Naive thymus-derived CD4-positive, alpha-beta T cell (primary cell): ENCODE measurements around the gene PDGFD. TPM values are rescaled to one million over a fixed set of nuclear protein-coding genes. Genes with fewer than 3 reads are reported as not detected.

ENCODE experiments used
- ATAC-seq: fragments of 150-1000 bp; cut with Tn5 transposase; 2 replicates; pipeline ENCODE4 v1.10.0; 2021; ENCODE audit warnings: mild to moderate bottlenecking, moderate library complexity
- CTCF ChIA-PET: fragments of 350-600 bp; sonication (Branson Sonifier 250); formaldehyde crosslinking; loops from one replicate; lab custom pipeline; 2021; ENCODE audit warnings: antibody characterized with exemption; lab: Charles Lee
- POLR2A ChIA-PET: fragments of 350-600 bp; sonication (Branson Sonifier 250); formaldehyde crosslinking; loops from one replicate; lab custom pipeline; 2021; ENCODE audit warnings: antibody characterized with exemption, inconsistent platforms; lab: Charles Lee
- DNase-seq, 9 donors: peaks; one replicate each; pipeline versions ENCODE4 v3.0.0 to v3.0.0-alpha.2; 2020 to 2022; ENCODE audit warnings: mixed read lengths in 1 of 9
- H3K27ac ChIP-seq: one replicate; pipeline ENCODE4 v1.7.0; 2013; ENCODE audit warnings: mild to moderate bottlenecking, low read depth, low read length, moderate library complexity
- H3K27me3 ChIP-seq, 2 donors: one replicate each; pipeline ENCODE4 v1.7.0; 2013; ENCODE audit warnings: low read length in 2 of 2, mild to moderate bottlenecking in 2 of 2, moderate library complexity in 2 of 2; ENCODE audit not compliant: control insufficient read depth in 2 of 2, insufficient read depth in 2 of 2
- H3K36me3 ChIP-seq, 3 experiments: 1 replicate in 2 of 3; 2 replicates in 1 of 3; pipeline ENCODE4 v1.7.0; 2013; ENCODE audit warnings: low read length in 3 of 3, mild to moderate bottlenecking in 3 of 3, moderate library complexity in 1 of 3; ENCODE audit not compliant: insufficient read depth in 3 of 3, control insufficient read depth in 2 of 3
- H3K4me1 ChIP-seq, 2 donors: one replicate each; pipeline ENCODE4 v1.7.0; 2013; ENCODE audit warnings: low read length in 2 of 2, mild to moderate bottlenecking in 2 of 2, moderate library complexity in 1 of 2; ENCODE audit not compliant: control insufficient read depth in 2 of 2, insufficient read depth in 2 of 2
- H3K4me3 ChIP-seq: 2 replicates; pipeline ENCODE4 v1.7.0; 2013; ENCODE audit warnings: mild to moderate bottlenecking, low read length
- H3K9me3 ChIP-seq, 3 experiments: 1 replicate in 2 of 3; 2 replicates in 1 of 3; pipeline ENCODE4 v1.7.0; 2013; ENCODE audit warnings: low read length in 3 of 3; ENCODE audit not compliant: control insufficient read depth in 2 of 3
- H3K27ac Mint-ChIP-seq, 9 donors: one replicate each; pipeline ENCODE4 v1.8.0; 2020 to 2022; ENCODE audit warnings: mixed read lengths in 9 of 9, mild to moderate bottlenecking in 8 of 9, moderate library complexity in 5 of 9, inconsistent platforms in 2 of 9
- H3K27me3 Mint-ChIP-seq, 5 donors: one replicate each; pipeline ENCODE4 v1.8.0; 2021 to 2022; ENCODE audit warnings: mixed read lengths in 5 of 5, mild to moderate bottlenecking in 1 of 5
- H3K36me3 Mint-ChIP-seq, 5 donors: one replicate each; pipeline ENCODE4 v1.8.0; 2020 to 2022; ENCODE audit warnings: mixed read lengths in 5 of 5, mild to moderate bottlenecking in 3 of 5, inconsistent platforms in 1 of 5
- H3K4me1 Mint-ChIP-seq, 7 donors: one replicate each; pipeline ENCODE4 v1.8.0; 2020 to 2022; ENCODE audit warnings: mixed read lengths in 7 of 7, mild to moderate bottlenecking in 3 of 7, inconsistent platforms in 1 of 7
- H3K4me3 Mint-ChIP-seq, 10 donors: one replicate each; pipeline ENCODE4 v1.8.0; 2020 to 2022; ENCODE audit warnings: mild to moderate bottlenecking in 10 of 10, mixed read lengths in 10 of 10, moderate library complexity in 6 of 10, inconsistent platforms in 2 of 10
- H3K9me3 Mint-ChIP-seq, 11 donors: one replicate each; pipeline ENCODE4 v1.8.0; 2020 to 2022; ENCODE audit warnings: mixed read lengths in 11 of 11, mild to moderate bottlenecking in 4 of 11, inconsistent platforms in 1 of 11, moderate library complexity in 1 of 11
- intact Hi-C, 2 donors: fragments of 100-400 bp; cut with micrococcal nuclease; formaldehyde crosslinking; loops; one replicate each; pipeline ENCODE4 v1.15.1; 2023
- polyA plus RNA-seq, 2 donors: library from polyadenylated mRNA; unstranded; fragments of 300-500 nt; fragmentation: Illumina TruSeq; gene quantifications; one replicate each; pipeline ENCODE4 v1.2.3, GENCODE V29; 2021
- total RNA-seq, 6 experiments: library from RNA in 5 of 6; stranded (reverse) in 5 of 6; gene quantifications; 1 replicate in 5 of 6; 2 replicates in 1 of 6; pipeline ENCODE4 v1.2.3 and lab custom pipeline; 2021 to 2026

The PDGFD gene
- total and polyA plus RNA-seq, 7 experiments from 2014 or later, result 0.05 to 3.6 (median 0.26) TPM; not detected in 3

- H3K27me3 ChIP-seq, result no peaks in the 10 kb centered on the region
- peaks cover 0 to 8% (median 0%) of the 10 kb centered on the region in 11 donors for H3K9me3 Mint-ChIP-seq
- no peak for ATAC-seq
- no peaks in the 10 kb centered on the region for H3K4me1 Mint-ChIP-seq
- H3K27ac ChIP-seq, result no peak overlapping the region
- no peak overlapping the region for H3K4me3 ChIP-seq
- no peaks in the 10 kb centered on the region for H3K27me3 Mint-ChIP-seq
- no peaks in the 10 kb centered on the region for H3K4me1 ChIP-seq
- POLR2A ChIA-PET, result no interaction called here
- CTCF ChIA-PET, result no interaction called here
- H3K9me3 ChIP-seq, result no peaks in the 10 kb centered on the region
- no peaks in the 10 kb centered on the region for H3K36me3 Mint-ChIP-seq
- H3K27ac Mint-ChIP-seq, result no peak overlapping the region
- intact Hi-C loops, result no loop called here
- no peak overlapping the region for H3K4me3 Mint-ChIP-seq
- DNase-seq, result no peak
- H3K36me3 ChIP-seq, result no peaks in the 10 kb centered on the region
Measured at GRCh38 chr11:104028476-104029263, 135.3 kb downstream of the PDGFD start.

GRCh38 chr11:104024572-104024971 is 139.4 kb downstream of the PDGFD start:
- ChIA-PET POLR2A (no interaction called here), CTCF (no interaction called here)
- Mint-ChIP-seq H3K4me1 (no peaks in the 10 kb centered on the region), H3K9me3 (no peaks in the 10 kb centered on the region), H3K36me3 (no peaks in the 10 kb centered on the region), H3K4me3 (no peak overlapping the region), H3K27ac (no peak overlapping the region), H3K27me3 (no peaks in the 10 kb centered on the region)
- Histone ChIP-seq H3K27ac (no peak overlapping the region), H3K4me1 (no peaks in the 10 kb centered on the region), H3K9me3 (no peaks in the 10 kb centered on the region), H3K27me3 (no peaks in the 10 kb centered on the region), H3K36me3 (no peaks in the 10 kb centered on the region), H3K4me3 (no peak overlapping the region)
- intact Hi-C loops, result no loop called here
- ATAC-seq (no peak), DNase-seq (no peak)

- Mint-ChIP-seq H3K27me3 (no peaks in the 10 kb centered on the region), H3K4me3 (no peak overlapping the region), H3K27ac (no peak overlapping the region), H3K9me3 (peaks cover 0 to 2% (median 0%) of the 10 kb centered on the region in 11 donors), H3K4me1 (no peaks in the 10 kb centered on the region), H3K36me3 (no peaks in the 10 kb centered on the region)
- no peak for DNase-seq
- CTCF ChIA-PET, result no interaction called here
- no peaks in the 10 kb centered on the region for H3K36me3 ChIP-seq
- ATAC-seq, result no peak
- no peaks in the 10 kb centered on the region for H3K4me1 ChIP-seq
- POLR2A ChIA-PET, result no interaction called here
- no peak overlapping the region for H3K4me3 ChIP-seq
- no peak overlapping the region for H3K27ac ChIP-seq
- no peaks in the 10 kb centered on the region for H3K9me3 ChIP-seq
- intact Hi-C loops, result no loop called here
- no peaks in the 10 kb centered on the region for H3K27me3 ChIP-seq
Measured at GRCh38 chr11:104015649-104016415, 148.1 kb downstream of the PDGFD start.

- Histone ChIP-seq H3K9me3 (no peaks in the 10 kb centered on the region), H3K4me3 (no peak overlapping the region), H3K36me3 (no peaks in the 10 kb centered on the region), H3K4me1 (no peaks in the 10 kb centered on the region), H3K27ac (no peak overlapping the region), H3K27me3 (no peaks in the 10 kb centered on the region)
- Mint-ChIP-seq H3K9me3 (peaks cover 0 to 2% (median 0%) of the 10 kb centered on the region in 11 donors), H3K4me3 (no peak overlapping the region), H3K27ac (no peak overlapping the region), H3K36me3 (no peaks in the 10 kb centered on the region), H3K4me1 (no peaks in the 10 kb centered on the region), H3K27me3 (no peaks in the 10 kb centered on the region)
- DNase-seq (no peak), ATAC-seq (no peak)
- intact Hi-C loops, result no loop called here
- ChIA-PET CTCF (no interaction called here), POLR2A (no interaction called here)
Measured at GRCh38 chr11:104011044-104011443, 152.9 kb downstream of the PDGFD start.

- Mint-ChIP-seq H3K36me3 (no peaks in the 10 kb centered on the region), H3K4me3 (no peak overlapping the region), H3K27me3 (no peaks in the 10 kb centered on the region), H3K4me1 (no peaks in the 10 kb centered on the region), H3K9me3 (peaks cover 0 to 2% (median 0%) of the 10 kb centered on the region in 11 donors), H3K27ac (no peak overlapping the region)
- no peaks in the 10 kb centered on the region for H3K27me3 ChIP-seq
- no peaks in the 10 kb centered on the region for H3K9me3 ChIP-seq
- no peak overlapping the region for H3K4me3 ChIP-seq
- no peaks in the 10 kb centered on the region for H3K36me3 ChIP-seq
- CTCF ChIA-PET, result no interaction called here
- POLR2A ChIA-PET, result no interaction called here
- no peaks in the 10 kb centered on the region for H3K4me1 ChIP-seq
- intact Hi-C loops, result no loop called here
- no peak overlapping the region for H3K27ac ChIP-seq
- ATAC-seq (no peak), DNase-seq (no peak)
Measured at GRCh38 chr11:104009744-104010143, 154.2 kb downstream of the PDGFD start.

GRCh38 chr11:104005234-104005855 is 158.6 kb downstream of the PDGFD start:
- Histone ChIP-seq H3K9me3 (no peaks in the 10 kb centered on the region), H3K27me3 (no peaks in the 10 kb centered on the region), H3K27ac (no peak overlapping the region), H3K36me3 (no peaks in the 10 kb centered on the region), H3K4me3 (no peak overlapping the region), H3K4me1 (no peaks in the 10 kb centered on the region)
- POLR2A ChIA-PET, result no interaction called here
- H3K27ac Mint-ChIP-seq, result no peak overlapping the region
- DNase-seq (no peak), ATAC-seq (no peak)
- no peaks in the 10 kb centered on the region for H3K27me3 Mint-ChIP-seq
- intact Hi-C loops, result no loop called here
- H3K4me1 Mint-ChIP-seq, result no peaks in the 10 kb centered on the region
- no peak overlapping the region for H3K4me3 Mint-ChIP-seq
- H3K36me3 Mint-ChIP-seq, result no peaks in the 10 kb centered on the region
- H3K9me3 Mint-ChIP-seq, result peaks cover 0 to 5% (median 0%) of the 10 kb centered on the region in 11 donors
- CTCF ChIA-PET, result no interaction called here
